Measurements from ENCODE around the gene PLA2G4F. TPM values are rescaled to one million over a fixed set of nuclear protein-coding genes. Genes with fewer than 3 reads are reported as not detected.

PLA2G4F gene
- total RNA-seq, 1 donor from 2014 or later: 104 TPM

GRCh38 chr15:42157981-42158765 is 1.7 kb upstream of the PLA2G4F start:
- Histone ChIP-seq H3K27me3 (no peaks in the 10 kb centered on the region), H3K27ac (no peak overlapping the region), H3K4me3 (no peak overlapping the region), H3K4me1 (peaks cover 3% of the 10 kb centered on the region), H3K9me3 (no peaks in the 10 kb centered on the region), H3K36me3 (peaks cover 46% of the 10 kb centered on the region)
- intact Hi-C loops (cut with DNase I): no loop called here
- DNase-seq: no peak
- no peak for TF ChIP-seq CTCF (IDR thresholded peaks at IDR 0.05)
- ATAC-seq: no peak

- Histone ChIP-seq H3K9me3 (no peaks in the 10 kb centered on the region), H3K4me3 (no peak overlapping the region), H3K36me3 (peaks cover 38% of the 10 kb centered on the region), H3K4me1 (peaks cover 6% of the 10 kb centered on the region), H3K27ac (no peak overlapping the region), H3K27me3 (no peaks in the 10 kb centered on the region)
- no peak for TF ChIP-seq CTCF (IDR thresholded peaks at IDR 0.05)
- intact Hi-C loops (cut with DNase I): no loop called here
- DNase-seq (no peak), ATAC-seq (no peak)
Measured at GRCh38 chr15:42157381-42157780, 945 bp upstream of the PLA2G4F start.

- no peak for TF ChIP-seq CTCF (IDR thresholded peaks at IDR 0.05)
- peak; percentile 78 for DNase-seq
- Histone ChIP-seq H3K4me3 (peak overlapping the region; percentile 47), H3K9me3 (no peaks in the 10 kb centered on the region), H3K27ac (peak overlapping the region; percentile 71), H3K27me3 (no peaks in the 10 kb centered on the region), H3K36me3 (peaks cover 21% of the 10 kb centered on the region), H3K4me1 (peaks cover 16% of the 10 kb centered on the region)
- peak; percentile 20 for ATAC-seq
- intact Hi-C loops (cut with DNase I): no loop called here
Measured at GRCh38 chr15:42155546-42156242, 742 bp downstream of the PLA2G4F start.

- H3K4me3 ChIP-seq: peak overlapping the region; percentile 47
- no peak for TF ChIP-seq CTCF (IDR thresholded peaks at IDR 0.05)
- ATAC-seq (no peak), DNase-seq (no peak)
- H3K27ac ChIP-seq: peak overlapping the region; percentile 71
- no peaks in the 10 kb centered on the region for H3K9me3 ChIP-seq
- no peaks in the 10 kb centered on the region for H3K27me3 ChIP-seq
- H3K4me1 ChIP-seq: peaks cover 16% of the 10 kb centered on the region
- intact Hi-C loops (cut with DNase I): no loop called here
- H3K36me3 ChIP-seq: peaks cover 14% of the 10 kb centered on the region
Measured at GRCh38 chr15:42154956-42155355, 1.5 kb downstream of the PLA2G4F start.

- peak overlapping the region; percentile 65 for H3K27ac ChIP-seq
- TF ChIP-seq CTCF (IDR thresholded peaks at IDR 0.05): no peak
- peak overlapping the region; percentile 47 for H3K4me3 ChIP-seq
- peak; percentile 83 for DNase-seq
- no peaks in the 10 kb centered on the region for H3K27me3 ChIP-seq
- peaks cover 16% of the 10 kb centered on the region for H3K4me1 ChIP-seq
- no peaks in the 10 kb centered on the region for H3K9me3 ChIP-seq
- H3K36me3 ChIP-seq: peaks cover 8% of the 10 kb centered on the region
- intact Hi-C loops (cut with DNase I): no loop called here
- peak; percentile 34 for ATAC-seq
Measured at GRCh38 chr15:42154212-42154941, 2.1 kb downstream of the PLA2G4F start.

Measured in upper lobe of right lung (tissue), 1 donor.